HG03575 (cell line): ENCODE measurements around the gene CTDNEP1.

Source experiments
- ATAC-seq: cut with Tn5 transposase; IDR thresholded peaks from one replicate; pipeline ENCODE4 v1.9.1; 2021; ENCODE audit not compliant: unreplicated experiment, insufficient number of reproducible peaks, low FRiP score; ENCODE audit errors: extremely low read depth

The CTDNEP1 gene

GRCh38 chr17:7251661-7252175 is at the start of gene CTDNEP1:
CTDNEP1 (minus strand) TSS chr17:7251734; CDS start chr17:7251296, 438 bp downstream.
- peak; percentile 61 for ATAC-seq

- ATAC-seq, result no peak
These were observed 44.8 kb upstream of the CTDNEP1 start for GRCh38 chr17:7296189-7296861.

- no peak for ATAC-seq
These were observed 44.0 kb upstream of the CTDNEP1 start for GRCh38 chr17:7295230-7296180.

GRCh38 chr17:7294614-7295153 is 43.1 kb upstream of the CTDNEP1 start, which contains the start of gene YBX2:
YBX2 (minus strand) TSS chr17:7294639; CDS start chr17:7294500, 139 bp downstream.
- ATAC-seq, result no peak

GRCh38 chr17:7293816-7294613 is 42.5 kb upstream of the CTDNEP1 start:
- no peak for ATAC-seq

- no peak for ATAC-seq
These were observed 41.6 kb upstream of the CTDNEP1 start for GRCh38 chr17:7293159-7293558.

- no peak for ATAC-seq
These were observed 41.2 kb upstream of the CTDNEP1 start for GRCh38 chr17:7292729-7293128.

- ATAC-seq, result no peak
These were observed 40.7 kb upstream of the CTDNEP1 start for GRCh38 chr17:7292194-7292593.

- ATAC-seq, result no peak
These were observed 39.2 kb upstream of the CTDNEP1 start for GRCh38 chr17:7290685-7291084.

- no peak for ATAC-seq
These were observed 38.6 kb upstream of the CTDNEP1 start for GRCh38 chr17:7290166-7290565.

- ATAC-seq, result no peak
These were observed 37.9 kb upstream of the CTDNEP1 start for GRCh38 chr17:7289256-7290032.

GRCh38 chr17:7285679-7286078 is 34.1 kb upstream of the CTDNEP1 start:
- ATAC-seq, result no peak

- no peak for ATAC-seq
These were observed 33.4 kb upstream of the CTDNEP1 start for GRCh38 chr17:7284911-7285310.

GRCh38 chr17:7283471-7284216 is 32.1 kb upstream of the CTDNEP1 start:
- ATAC-seq, result no peak

GRCh38 chr17:7282752-7283321 is 31.3 kb upstream of the CTDNEP1 start:
- ATAC-seq, result no peak

GRCh38 chr17:7281953-7282751 is 30.6 kb upstream of the CTDNEP1 start:
- ATAC-seq, result no peak
